ENCODE data around the gene CAD. TPM values are rescaled to one million over a fixed set of nuclear protein-coding genes. Genes with fewer than 3 reads are reported as not detected.

CAD gene
- total and polyA plus RNA-seq, 8 donors, result 4.4 to 130 (median 15.9) TPM

GRCh38 chr2:27198627-27199026 lies 18.5 kb upstream of the CAD start:
- no peak overlapping the region for H3K27ac ChIP-seq
- 59 to 76% (median 64%) methylated on average over 2 of the region's 2 CpGs for WGBS, 5 donors
- H3K27me3 ChIP-seq, result no peaks in the 10 kb centered on the region
- intact Hi-C loops (cut with DNase I; ENCODE audit: low total_unique reads), result no loop called here
- H3K4me3 ChIP-seq, result no peak overlapping the region
- peaks cover 0 to 8% (median 0%) of the 10 kb centered on the region in 4 donors for H3K4me1 ChIP-seq
- H3K36me3 ChIP-seq, result peaks cover 22 to 43% (median 42%) of the 10 kb centered on the region in 4 donors
- TF ChIP-seq POLR2A (IDR thresholded peaks at IDR 0.05), result no peak
- DNase-seq, result no peak
- H3K9me3 ChIP-seq, result no peaks in the 10 kb centered on the region

- Histone ChIP-seq H3K36me3 (peaks cover 28 to 49% (median 48%) of the 10 kb centered on the region in 4 donors), H3K27ac (no peak overlapping the region), H3K4me1 (peaks cover 0 to 8% (median 0%) of the 10 kb centered on the region in 4 donors), H3K4me3 (no peak overlapping the region), H3K9me3 (no peaks in the 10 kb centered on the region), H3K27me3 (no peaks in the 10 kb centered on the region)
- 70 to 86% (median 83%) methylated on average over 2 of the region's 2 CpGs for WGBS, 5 donors
- DNase-seq, result no peak
- intact Hi-C loops (cut with DNase I; ENCODE audit: low total_unique reads), result no loop called here
- no peak for TF ChIP-seq POLR2AphosphoS5 (IDR thresholded peaks at IDR 0.05)
- TF ChIP-seq EP300 (IDR thresholded peaks at IDR 0.05), result no peak
- TF ChIP-seq CTCF (IDR thresholded peaks at IDR 0.05), result no peak
- TF ChIP-seq POLR2A (IDR thresholded peaks at IDR 0.05), result no peak
Measured at GRCh38 chr2:27199241-27199640, 17.9 kb upstream of the CAD start.

- 91 to 96% (median 93%) methylated on average over 7 of the region's 7 CpGs for WGBS, 5 donors
- Histone ChIP-seq H3K4me1 (no peaks in the 10 kb centered on the region), H3K9me3 (no peaks in the 10 kb centered on the region), H3K36me3 (peaks cover 41 to 73% (median 72%) of the 10 kb centered on the region in 4 donors), H3K27ac (no peak overlapping the region), H3K27me3 (no peaks in the 10 kb centered on the region), H3K4me3 (no peak overlapping the region)
- TF ChIP-seq POLR2AphosphoS5 (IDR thresholded peaks at IDR 0.05), result no peak
- no peak for TF ChIP-seq EP300 (IDR thresholded peaks at IDR 0.05)
- TF ChIP-seq CTCF (IDR thresholded peaks at IDR 0.05), result no peak
- TF ChIP-seq POLR2A (IDR thresholded peaks at IDR 0.05), result no peak
- intact Hi-C loops (cut with DNase I; ENCODE audit: low total_unique reads), result no loop called here
- no peak for DNase-seq
Measured at GRCh38 chr2:27201675-27202074, 15.5 kb upstream of the CAD start.

GRCh38 chr2:27202854-27203253 lies 14.3 kb upstream of the CAD start:
- Histone ChIP-seq H3K9me3 (no peaks in the 10 kb centered on the region), H3K27me3 (no peaks in the 10 kb centered on the region), H3K4me1 (no peaks in the 10 kb centered on the region), H3K27ac (no peak overlapping the region), H3K4me3 (no peak overlapping the region), H3K36me3 (peaks cover 47 to 85% (median 84%) of the 10 kb centered on the region in 4 donors)
- TF ChIP-seq POLR2A (IDR thresholded peaks at IDR 0.05), result no peak
- TF ChIP-seq CTCF (IDR thresholded peaks at IDR 0.05), result no peak
- TF ChIP-seq EP300 (IDR thresholded peaks at IDR 0.05), result no peak
- no peak for TF ChIP-seq POLR2AphosphoS5 (IDR thresholded peaks at IDR 0.05)
- DNase-seq, result no peak
- WGBS, 5 donors, result 81 to 97% (median 88%) methylated on average over 2 of the region's 2 CpGs
- intact Hi-C loops (cut with DNase I; ENCODE audit: low total_unique reads), result no loop called here

GRCh38 chr2:27203741-27204140 lies 13.4 kb upstream of the CAD start:
- H3K9me3 ChIP-seq, result no peaks in the 10 kb centered on the region
- no peak overlapping the region for H3K27ac ChIP-seq
- H3K4me1 ChIP-seq, result no peaks in the 10 kb centered on the region
- H3K27me3 ChIP-seq, result no peaks in the 10 kb centered on the region
- WGBS, 5 donors, result 93 to 98% (median 95%) methylated on average over 9 of the region's 9 CpGs
- TF ChIP-seq POLR2AphosphoS5 (IDR thresholded peaks at IDR 0.05), result no peak
- TF ChIP-seq CTCF (IDR thresholded peaks at IDR 0.05), result no peak
- TF ChIP-seq EP300 (IDR thresholded peaks at IDR 0.05), result no peak
- TF ChIP-seq POLR2A (IDR thresholded peaks at IDR 0.05), result no peak
- DNase-seq, result no peak
- intact Hi-C loops (cut with DNase I; ENCODE audit: low total_unique reads), result no loop called here
- H3K36me3 ChIP-seq, result peaks cover 51 to 94% (median 93%) of the 10 kb centered on the region in 4 donors
- no peak overlapping the region for H3K4me3 ChIP-seq

Measured in stomach (tissue), 9 donors.